ENCODE measurements around the gene ITGAX.

The ITGAX gene

DNA sequence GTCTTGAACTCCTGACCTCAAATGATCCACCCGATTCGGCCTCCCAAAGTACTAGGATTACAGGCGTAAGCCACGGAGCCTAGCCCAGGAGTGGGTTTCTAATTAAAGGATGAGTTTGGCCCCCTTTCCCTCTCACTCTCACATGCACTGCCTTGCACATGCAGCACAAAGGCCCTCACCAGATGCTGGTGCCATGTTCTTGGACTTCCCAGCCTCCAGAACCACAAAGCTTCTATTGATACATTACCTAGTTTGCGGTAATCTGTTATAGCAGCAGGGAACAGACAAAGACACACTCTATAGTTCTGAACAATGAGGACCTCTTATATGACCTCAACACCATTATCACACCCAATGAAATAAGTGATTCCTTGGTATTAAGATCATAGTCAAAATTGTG lies 20.3 kb downstream of the ITGAX start:
- DNase-seq, result no peak

DNA sequence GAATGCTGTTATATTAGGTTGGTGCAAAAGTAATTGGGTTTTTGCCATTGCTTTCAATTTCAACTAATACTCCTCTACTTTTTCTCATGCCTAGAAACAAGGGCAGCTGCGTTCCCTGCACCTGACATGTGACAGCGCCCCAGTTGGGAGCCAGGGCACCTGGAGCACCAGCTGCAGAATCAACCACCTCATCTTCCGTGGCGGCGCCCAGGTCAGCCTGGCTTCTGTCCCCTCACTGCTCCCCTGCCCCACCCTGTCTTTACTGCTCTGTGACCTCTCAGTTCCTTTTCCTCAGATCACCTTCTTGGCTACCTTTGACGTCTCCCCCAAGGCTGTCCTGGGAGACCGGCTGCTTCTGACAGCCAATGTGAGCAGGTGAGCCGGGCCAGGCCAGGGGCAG lies 21.7 kb downstream of the ITGAX start:
- DNase-seq, result no peak

DNA sequence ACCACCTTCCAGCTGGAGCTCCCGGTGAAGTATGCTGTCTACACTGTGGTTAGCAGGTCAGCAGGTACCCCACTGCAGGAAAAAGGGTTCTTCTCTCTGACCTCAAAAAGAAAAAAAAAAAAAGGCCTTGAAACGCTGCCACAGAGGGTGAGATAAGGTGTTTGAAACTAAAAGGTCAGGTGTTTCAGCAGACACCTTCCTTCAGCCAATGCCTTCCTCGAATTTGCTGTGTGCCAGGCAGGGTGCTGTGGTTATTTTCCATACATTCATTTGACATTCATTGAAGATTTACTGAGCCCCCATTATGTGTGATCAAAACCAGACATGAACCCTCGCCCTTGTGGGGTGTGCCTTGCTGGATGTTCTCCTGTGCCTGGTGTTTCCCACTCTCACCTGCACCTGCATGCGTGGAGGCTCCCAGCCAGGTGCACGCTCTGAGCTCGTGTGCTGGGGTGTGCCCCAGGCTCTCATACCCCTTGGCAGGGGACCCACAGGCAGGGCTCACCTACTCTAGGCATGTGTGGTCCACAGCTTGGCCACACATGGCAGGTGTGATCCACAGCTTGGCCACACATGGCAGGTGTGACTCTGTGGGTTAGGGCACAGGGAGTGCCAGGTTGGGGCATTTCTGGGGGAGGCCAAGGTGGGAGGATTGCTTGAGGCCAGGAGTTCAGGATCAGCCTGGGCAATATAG lies 22.4 kb downstream of the ITGAX start:
- no peak for DNase-seq

DNA sequence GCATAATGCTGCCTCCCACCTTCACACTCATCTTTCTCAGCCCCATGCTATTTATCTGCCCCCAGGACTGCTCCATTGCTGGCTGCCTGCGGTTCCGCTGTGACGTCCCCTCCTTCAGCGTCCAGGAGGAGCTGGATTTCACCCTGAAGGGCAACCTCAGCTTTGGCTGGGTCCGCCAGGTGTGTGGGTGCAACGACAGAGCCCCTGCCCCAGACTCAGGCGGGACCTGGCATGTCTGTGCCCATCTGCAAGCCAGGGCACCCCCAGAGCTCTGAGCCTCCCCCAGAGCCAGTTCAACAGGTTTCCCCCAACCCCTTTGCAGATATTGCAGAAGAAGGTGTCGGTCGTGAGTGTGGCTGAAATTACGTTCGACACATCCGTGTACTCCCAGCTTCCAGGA lies 25.2 kb downstream of the ITGAX start:
- DNase-seq, result no peak

DNA sequence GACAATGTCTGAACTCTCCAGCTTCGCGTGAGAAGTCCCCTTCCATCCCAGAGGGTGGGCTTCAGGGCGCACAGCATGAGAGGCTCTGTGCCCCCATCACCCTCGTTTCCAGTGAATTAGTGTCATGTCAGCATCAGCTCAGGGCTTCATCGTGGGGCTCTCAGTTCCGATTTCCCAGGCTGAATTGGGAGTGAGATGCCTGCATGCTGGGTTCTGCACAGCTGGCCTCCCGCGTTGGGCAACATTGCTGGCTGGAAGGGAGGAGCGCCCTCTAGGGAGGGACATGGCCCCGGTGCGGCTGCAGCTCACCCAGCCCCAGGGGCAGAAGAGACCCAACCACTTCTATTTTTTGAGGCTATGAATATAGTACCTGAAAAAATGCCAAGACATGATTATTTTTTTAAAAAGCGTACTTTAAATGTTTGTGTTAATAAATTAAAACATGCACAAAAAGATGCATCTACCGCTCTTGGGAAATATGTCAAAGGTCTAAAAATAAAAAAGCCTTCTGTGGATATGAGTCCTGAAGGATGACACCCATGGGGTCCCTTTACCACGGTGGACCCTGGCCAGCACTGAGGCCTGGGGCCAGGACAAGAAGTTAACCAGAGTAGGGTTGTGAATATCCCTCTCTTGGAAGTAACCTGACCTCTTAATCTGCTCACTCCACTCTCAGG lies 27.6 kb downstream of the ITGAX start:
- DNase-seq, result peak in 3 of 5 donors; percentile 39 to 68 (median 40)

DNA sequence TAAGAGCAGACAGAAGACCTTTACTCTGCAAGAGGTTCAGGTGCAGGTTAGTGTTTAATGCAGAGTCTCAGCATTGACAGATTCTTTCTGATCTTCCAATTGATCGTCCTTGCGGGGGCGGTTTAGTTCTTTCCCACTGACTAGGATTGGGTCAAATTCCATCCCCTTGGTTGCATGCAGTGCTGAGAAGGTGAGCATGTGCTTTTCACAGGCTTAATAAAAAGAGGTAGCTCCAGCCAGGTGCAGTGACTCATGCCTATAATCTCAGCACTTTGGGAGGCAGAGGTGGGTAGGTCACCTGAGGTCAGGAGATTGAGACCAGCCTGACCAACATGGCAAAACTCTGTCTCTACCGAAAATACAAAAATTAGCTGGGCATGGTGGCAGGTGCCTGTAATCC lies 30.7 kb downstream of the ITGAX start:
- no peak for DNase-seq

DNA sequence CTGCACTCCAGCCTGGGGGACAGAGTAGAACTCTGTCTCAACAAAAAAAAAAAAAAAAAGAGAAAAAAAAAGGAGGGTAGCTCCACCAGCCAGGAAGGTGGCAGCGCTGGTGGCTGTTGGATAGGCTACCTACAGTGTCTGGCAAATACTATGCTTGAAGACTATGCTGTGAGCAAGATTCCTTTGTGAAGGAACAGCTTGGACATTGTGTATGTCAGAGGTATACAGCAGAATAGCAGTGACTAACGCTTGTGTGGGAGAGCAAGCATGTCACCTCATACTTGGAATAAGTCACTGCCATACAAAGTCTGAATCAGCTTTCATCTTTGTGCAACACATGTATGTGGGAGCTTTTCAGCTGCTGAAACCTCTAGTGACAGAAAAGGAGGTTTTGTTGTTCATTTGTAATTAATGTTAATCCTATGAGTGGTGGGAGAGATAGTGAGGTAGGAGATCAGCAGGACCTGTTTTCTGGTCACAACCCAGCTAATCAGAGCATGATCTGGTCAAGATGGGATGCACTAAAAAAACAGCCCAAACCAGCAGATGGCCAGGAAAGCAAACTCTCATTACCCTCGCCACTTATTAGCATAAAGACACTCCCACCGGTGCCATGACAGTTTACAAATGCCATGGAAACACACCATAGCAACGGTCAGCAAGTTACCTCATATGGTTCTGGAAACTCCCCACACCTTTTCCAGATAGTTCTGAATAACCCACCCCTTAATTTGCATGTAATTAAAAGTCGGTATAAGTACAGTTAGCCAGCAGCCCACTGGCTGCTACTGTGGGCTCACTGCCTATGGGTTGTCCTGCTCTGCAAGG lies 31.4 kb downstream of the ITGAX start:
- peak in 1 of 5 donors; percentile 10 for DNase-seq

DNA sequence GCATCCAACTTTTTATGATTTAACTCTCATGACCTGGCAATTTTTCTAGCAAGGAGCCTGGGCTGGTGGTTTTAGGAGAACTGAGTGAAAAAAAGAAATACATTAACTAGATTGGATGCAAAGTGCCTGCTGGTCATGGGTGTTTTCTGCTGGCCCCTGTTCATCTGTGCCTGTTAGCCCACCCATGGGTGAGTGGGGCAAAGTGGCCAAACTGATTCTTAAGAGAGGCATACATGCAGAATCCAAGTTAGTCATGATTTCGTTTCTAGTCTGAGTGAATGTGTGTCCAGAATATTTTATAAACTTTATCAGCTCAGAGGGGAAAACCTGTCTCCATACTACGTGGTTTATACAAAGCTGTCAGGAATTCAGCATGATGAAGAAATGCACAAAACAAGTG lies 33.6 kb downstream of the ITGAX start:
- DNase-seq, result no peak

DNA sequence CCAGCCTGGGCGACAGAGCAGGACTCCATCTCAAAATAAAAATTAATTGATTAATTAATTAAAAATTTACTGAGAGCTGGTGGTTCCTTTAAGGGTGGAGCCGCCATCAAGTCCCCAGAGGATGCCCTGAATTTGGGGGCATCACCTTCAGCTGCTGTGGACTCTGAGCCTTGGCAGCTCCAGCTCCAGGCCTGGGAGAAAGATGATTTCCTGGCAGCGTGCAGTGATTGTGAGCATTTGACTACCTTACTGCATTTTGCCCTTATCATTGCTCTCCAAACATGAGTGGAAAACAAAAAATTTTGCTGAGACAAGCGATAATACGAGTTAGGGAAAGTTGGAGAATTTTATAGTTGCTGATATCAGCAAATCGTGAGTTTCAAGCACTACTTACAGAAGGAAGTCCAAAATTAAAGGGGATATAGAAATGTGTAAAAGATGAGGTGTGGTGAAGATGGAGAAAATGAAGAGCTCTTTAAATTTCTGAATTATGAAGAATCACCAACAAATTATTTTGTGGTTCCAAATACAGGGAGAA lies 35.6 kb downstream of the ITGAX start:
- no peak for DNase-seq

DNA sequence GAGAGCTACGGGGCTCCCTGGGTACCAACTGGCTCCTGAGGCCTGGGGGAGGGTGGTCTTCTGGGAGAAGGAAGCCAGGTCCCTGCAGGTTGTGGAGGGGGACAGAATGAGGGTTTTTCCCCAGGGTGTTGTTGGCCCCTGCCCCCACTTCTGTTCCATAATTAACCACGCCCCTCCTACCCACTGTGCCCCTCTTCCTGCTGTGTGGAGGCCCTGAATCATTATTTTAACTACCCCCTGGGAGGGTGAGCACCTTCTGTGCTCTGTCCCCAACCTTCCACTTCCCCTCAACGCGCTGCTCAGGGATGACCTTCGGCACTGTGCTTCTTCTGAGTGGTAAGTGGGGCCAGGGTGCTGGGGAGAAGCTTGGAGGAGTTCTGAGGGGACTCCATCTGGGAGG lies 38.1 kb downstream of the ITGAX start, which contains the start of gene ITGAD:
ITGAD (plus strand) TSS at position 280 of the 400 bp plus-strand sequence; CDS start at position 306, 26 bp downstream.
- DNase-seq, result no peak

DNA sequence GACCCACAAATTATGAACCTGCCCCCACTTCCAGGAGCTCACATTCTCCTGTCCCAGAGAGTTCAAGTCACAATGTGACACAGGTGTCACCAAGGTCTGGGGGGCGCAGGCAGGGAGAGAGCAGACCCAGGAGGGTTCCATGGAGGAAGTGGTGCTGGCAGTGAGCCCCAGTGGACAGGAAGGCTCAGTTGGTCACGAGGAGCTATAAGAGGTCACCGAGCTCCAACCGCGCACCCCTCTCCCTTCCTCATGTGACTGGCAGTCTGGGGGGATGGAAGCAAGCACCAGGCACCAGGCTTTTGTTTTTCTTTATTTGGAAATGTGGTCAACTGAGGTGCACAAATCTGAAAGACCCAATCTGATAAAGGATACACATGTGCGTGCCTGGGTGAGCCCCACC lies 40.7 kb downstream of the ITGAX start:
- DNase-seq, result no peak

DNA sequence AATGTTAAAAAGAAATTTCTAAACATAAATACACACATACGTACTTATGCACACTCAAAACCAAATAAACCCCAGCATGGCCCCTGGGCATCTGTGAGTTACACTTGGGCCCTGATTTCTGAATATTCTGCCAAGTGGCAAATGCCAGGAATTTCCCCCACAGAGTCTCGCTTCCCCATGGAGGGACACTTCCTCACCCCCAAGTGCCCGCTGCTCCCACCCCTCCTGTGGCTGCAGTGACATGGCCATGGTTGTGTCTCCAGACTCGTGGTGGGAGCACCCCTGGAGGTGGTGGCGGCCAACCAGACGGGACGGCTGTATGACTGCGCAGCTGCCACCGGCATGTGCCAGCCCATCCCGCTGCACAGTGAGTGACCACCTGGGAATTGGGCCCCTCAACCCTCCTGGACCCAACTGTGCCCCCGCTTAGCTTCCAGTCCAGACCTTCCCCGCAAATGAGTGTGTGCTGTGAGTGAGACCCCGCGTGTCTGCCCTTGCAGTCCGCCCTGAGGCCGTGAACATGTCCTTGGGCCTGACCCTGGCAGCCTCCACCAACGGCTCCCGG lies 42.2 kb downstream of the ITGAX start:
- DNase-seq, result no peak

DNA sequence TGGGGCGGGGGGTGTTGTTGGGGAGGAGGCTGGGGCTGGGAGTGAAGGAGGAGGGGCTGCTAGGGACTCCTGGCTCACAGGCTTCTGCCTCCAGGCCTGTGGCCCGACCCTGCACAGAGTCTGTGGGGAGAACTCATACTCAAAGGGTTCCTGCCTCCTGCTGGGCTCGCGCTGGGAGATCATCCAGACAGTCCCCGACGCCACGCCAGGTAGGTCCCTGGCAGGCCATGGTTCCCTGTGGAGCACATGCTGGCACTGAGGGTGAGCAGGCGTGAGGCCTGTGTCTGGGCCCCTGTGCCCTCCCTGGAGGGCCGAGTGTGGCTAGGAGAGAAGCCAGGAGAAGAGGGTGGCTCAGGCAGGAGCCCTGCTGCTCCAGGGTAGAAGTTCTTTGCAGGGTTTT lies 42.7 kb downstream of the ITGAX start:
- DNase-seq, result no peak

DNA sequence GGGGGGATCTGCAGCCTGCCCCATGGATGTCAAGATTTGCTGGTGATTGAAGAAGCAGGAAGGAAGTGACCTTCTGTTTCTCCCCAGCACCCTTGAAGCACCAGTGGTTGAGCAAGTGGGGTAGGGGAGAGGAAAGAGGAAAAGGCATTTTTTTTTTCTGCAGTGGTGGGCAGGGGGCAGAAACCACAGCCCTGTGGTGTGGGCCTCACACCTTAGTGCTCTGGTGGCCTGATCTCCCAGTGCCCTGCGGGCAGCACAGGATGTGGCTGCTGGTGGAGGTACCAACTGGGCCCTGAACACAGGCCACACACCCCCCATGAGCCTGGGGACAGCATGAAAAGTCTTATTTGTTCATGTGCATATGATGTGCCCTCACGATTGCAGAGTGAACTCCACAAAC lies 45.2 kb downstream of the ITGAX start:
- peak in 1 of 5 donors; percentile 41 for DNase-seq

DNA sequence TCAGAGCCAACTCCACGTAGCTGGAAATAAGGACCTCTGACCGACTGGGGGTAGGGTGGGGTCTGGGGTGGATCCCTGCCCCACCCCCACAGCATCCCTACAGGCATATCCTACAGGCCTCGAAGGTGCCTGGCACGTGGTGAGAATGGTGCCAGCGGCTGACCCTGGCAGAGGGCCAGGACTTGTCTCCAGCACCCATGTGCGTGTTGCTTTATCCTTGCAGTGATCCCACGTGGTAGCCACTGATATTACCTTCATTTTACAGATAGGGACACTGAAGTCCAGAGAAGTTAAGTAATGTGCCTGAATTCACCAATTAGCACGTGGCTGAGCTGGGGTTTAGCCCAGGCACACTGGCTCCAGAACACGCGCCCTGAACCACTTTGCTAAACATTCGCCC lies 46.5 kb downstream of the ITGAX start:
- DNase-seq, result no peak

DNA sequence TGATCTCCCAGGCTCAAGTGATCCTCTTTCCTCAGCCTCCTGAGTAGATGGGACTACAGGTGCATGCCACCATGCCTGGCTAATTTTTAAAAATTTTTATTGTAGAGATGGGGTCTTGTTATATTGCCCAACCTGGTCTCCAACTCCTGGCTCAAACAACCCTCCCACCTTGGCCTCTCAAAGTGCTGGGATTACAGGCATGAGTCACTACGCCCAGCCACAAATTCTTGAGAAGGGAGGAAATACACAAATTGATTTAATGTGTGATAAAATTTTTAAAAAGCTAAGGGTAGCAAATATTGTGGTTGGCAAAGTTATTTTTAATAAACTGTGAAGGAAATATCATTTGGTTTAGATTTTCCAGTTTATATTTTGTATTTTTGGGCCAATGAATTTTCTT lies 47.7 kb downstream of the ITGAX start:
- no peak for DNase-seq

DNA sequence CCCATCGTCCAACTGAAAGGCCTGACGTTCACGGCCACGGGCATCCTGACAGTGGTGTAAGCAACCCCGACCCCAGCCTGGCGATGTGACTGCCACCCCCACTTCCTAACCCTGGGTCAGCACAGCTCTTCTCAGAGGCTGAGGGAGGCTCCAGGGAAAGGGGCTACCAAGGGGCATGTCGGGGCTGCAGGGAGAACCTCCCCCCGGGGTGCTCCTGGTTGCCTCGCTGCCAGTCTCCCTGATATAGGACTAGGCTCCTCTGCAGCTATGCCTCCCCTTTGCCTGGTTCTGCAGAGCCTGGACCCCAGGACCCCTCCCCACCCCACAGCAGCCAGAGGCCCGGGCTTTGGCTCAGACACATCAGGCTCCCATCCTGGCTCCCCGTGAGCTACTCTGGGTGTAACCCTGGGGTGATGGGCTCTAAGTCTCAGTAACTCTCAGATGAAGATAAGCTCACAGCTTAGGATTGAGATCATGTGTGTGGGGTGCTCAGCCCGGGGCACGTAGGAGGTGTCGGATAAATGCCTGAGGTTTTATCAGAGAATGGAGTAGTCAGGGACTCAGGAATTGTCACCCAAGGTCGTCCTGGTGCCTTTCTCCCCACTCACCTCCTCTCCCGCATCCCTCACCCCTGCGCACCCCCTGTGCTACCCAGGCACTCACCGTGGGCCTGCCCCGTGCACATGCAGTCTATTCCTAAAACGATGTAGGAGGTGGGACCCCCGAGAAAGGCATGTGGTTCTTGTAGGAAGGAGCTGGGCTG lies 48.8 kb downstream of the ITGAX start:
- no peak for DNase-seq

DNA sequence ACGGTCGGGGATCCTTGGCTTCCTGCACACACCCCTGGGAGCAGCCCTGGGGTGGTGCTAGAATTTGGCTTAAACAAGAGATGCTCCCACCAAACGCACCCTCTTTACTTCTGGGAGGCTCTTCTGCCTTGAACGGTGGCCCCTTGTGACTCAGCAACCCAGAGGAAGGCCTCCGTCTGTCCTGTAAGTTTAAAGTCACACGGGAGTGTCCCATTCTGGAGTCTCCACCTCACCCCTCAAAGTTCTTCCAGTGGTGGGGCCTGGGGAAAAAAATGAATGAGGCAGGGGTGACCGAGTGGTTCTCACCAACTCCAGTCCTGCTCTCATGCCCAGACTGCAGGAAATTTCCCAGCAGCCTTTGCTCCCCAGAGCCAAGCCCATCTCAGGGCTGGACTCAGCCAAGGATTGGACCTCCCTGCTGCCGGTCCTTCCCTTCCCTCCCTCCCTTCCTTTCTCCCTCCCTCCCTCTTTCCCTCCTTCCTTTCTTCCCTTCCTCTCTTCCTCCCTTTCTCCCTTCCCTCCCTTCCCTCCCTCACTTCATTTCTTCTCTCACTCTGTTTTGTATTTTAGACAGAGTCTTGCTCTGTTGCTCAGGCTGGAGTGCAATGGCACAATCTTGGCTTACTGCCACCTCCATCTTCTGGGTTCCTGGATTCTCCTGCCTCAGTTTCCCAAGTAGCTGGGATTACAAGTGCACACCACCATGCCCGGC lies 49.5 kb downstream of the ITGAX start:
- no peak for DNase-seq

DNA sequence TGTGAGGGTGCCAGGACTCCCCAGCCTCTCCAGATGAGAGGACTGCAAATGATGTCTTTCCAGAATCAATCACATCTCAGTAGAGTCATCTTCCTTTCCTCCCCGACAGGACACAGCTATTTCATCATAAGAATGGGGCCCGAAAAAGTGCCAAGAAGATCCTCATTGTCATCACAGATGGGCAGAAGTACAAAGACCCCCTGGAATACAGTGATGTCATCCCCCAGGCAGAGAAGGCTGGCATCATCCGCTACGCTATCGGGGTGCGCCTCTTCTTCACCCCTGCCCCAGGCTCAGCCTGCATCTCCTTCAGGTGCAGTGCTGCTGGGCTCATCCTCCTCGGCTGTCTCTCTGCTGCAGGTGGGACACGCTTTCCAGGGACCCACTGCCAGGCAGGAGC lies 52.4 kb downstream of the ITGAX start:
- no peak for DNase-seq

DNA sequence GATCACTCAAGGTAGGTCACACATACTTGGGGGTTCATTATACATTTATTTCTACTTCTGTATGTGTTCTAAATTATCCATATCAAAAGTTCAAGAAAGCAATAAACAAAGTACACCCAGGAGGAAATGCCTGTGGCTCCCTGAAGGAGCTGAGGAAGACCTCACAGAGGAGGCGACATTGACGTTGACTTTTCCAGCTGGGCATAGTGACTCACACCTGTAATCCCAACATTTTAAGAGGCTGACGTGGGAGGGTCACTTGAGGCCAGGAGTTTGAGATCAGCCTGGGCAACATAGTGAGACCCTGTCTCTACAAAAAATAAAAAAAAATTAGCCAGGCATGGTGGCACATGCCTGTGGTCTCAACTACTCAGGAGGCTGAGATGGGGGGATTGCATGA lies 54.5 kb downstream of the ITGAX start:
- no peak for DNase-seq

DNA sequence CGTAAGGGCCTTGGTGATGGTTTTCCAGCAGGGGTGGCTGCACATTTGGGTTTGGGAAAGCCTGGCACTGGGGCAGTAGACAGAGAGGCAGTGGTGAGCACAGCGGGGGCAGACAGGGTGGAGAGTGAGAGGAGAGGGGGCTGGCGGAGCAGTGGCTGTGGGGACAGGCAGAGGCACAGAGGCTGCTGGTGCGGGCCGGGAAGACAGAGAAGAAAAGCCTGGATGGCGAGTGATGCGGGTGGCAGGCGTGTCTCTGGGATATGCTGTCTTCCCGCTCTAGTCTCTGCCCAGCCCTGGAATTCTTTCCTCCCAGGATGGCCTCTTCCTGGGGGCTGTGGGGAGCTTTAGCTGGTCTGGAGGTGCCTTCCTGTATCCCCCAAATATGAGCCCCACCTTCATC lies 55.1 kb downstream of the ITGAX start:
- no peak for DNase-seq

Data from T-helper 1 cell (primary cell).